ENCODE measurements around the gene TENM4. TPM values are rescaled to one million over a fixed set of nuclear protein-coding genes. Genes with fewer than 3 reads are reported as not detected.

The TENM4 gene
- total RNA-seq, 1 experiment from 2014 or later: 9.9 TPM

DNA sequence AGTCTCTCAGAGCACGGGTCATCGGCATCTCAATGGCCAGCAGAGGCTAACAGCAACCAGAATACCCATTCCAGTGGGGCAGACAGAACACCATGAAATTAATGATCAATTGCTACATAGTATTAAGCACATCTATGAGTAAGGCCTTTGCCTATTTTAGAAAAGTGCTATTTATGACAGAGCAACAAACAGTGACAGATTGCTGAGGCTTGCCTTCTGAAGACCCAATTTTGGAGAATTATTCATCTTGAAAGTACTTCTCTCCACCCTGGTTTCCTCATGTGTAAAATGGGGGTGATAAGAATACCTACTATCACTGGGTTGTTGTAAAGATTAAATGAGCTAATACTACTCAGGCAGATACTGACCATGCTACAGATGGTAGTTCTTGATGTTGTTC, 232.7 kb downstream of the TENM4 start:
- ChIA-PET POLR2A (no interaction called here), CTCF (interaction anchor here (1.2 kb wide), 1 partner anchor 493 kb away, joined by 3 read pairs; no protein-coding TSS in a partner anchor)
- no TSS peak for BruUV-seq (replicated peaks)
- H3K27me3 Mint-ChIP-seq (ENCODE audit: insufficient read depth, unreplicated experiment): no peaks in the 10 kb centered on the region
- intact Hi-C loops (cut with micrococcal nuclease): no loop called here
- no peak for DNase-seq (ENCODE audit: unreplicated experiment)
- no peaks in the 10 kb centered on the region for H3K4me1 Mint-ChIP-seq (ENCODE audit: insufficient read depth, unreplicated experiment)
- H3K36me3 Mint-ChIP-seq (ENCODE audit: insufficient read depth, unreplicated experiment): no peaks in the 10 kb centered on the region
- no peak overlapping the region for H3K4me3 Mint-ChIP-seq (ENCODE audit: unreplicated experiment)
- H3K27ac Mint-ChIP-seq (ENCODE audit: low read depth, unreplicated experiment): no peak overlapping the region
- no peaks in the 10 kb centered on the region for H3K9me3 Mint-ChIP-seq (ENCODE audit: unreplicated experiment)
- TF ChIP-seq, protein P1, sequence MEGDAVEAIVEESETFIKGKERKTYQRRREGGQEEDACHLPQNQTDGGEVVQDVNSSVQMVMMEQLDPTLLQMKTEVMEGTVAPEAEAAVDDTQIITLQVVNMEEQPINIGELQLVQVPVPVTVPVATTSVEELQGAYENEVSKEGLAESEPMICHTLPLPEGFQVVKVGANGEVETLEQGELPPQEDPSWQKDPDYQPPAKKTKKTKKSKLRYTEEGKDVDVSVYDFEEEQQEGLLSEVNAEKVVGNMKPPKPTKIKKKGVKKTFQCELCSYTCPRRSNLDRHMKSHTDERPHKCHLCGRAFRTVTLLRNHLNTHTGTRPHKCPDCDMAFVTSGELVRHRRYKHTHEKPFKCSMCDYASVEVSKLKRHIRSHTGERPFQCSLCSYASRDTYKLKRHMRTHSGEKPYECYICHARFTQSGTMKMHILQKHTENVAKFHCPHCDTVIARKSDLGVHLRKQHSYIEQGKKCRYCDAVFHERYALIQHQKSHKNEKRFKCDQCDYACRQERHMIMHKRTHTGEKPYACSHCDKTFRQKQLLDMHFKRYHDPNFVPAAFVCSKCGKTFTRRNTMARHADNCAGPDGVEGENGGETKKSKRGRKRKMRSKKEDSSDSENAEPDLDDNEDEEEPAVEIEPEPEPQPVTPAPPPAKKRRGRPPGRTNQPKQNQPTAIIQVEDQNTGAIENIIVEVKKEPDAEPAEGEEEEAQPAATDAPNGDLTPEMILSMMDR (IDR thresholded peaks at IDR 0.05; ENCODE audit: unreplicated experiment): no peak

DNA sequence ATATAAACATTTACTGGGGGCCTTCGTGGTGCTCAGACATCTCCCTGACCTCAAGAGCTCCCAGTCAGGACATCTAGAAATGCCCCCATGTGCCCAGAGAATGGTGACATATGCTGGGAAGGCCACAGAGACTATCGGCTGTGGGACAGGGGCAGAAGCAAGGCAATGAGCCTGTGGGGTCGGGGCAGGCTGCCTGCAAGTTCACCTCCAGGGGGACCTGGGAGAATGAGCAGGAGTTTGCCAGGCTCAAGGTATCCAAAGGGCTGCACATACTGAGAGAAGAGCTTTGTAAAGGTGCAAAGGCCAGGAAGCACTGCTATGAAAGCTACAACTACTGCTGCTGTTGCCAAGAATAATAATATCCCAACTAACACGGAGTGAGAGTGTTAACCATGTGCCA, 233.9 kb downstream of the TENM4 start:
- intact Hi-C loops (cut with micrococcal nuclease): no loop called here
- no peaks in the 10 kb centered on the region for H3K9me3 Mint-ChIP-seq (ENCODE audit: unreplicated experiment)
- no peak overlapping the region for H3K4me3 Mint-ChIP-seq (ENCODE audit: unreplicated experiment)
- H3K27ac Mint-ChIP-seq (ENCODE audit: low read depth, unreplicated experiment): no peak overlapping the region
- no peak for DNase-seq (ENCODE audit: unreplicated experiment)
- BruUV-seq (replicated peaks): no TSS peak
- TF ChIP-seq, protein P1 (IDR thresholded peaks at IDR 0.05; ENCODE audit: unreplicated experiment): no peak
- ChIA-PET CTCF (interaction anchor here (1.2 kb wide), 1 partner anchor 492 kb away, joined by 3 read pairs; no protein-coding TSS in a partner anchor), POLR2A (interaction anchor here (0.6 kb wide), 1 partner anchor 14 kb away, joined by 3 read pairs; no protein-coding TSS in a partner anchor)
- H3K27me3 Mint-ChIP-seq (ENCODE audit: insufficient read depth, unreplicated experiment): no peaks in the 10 kb centered on the region
- H3K36me3 Mint-ChIP-seq (ENCODE audit: insufficient read depth, unreplicated experiment): no peaks in the 10 kb centered on the region
- no peaks in the 10 kb centered on the region for H3K4me1 Mint-ChIP-seq (ENCODE audit: insufficient read depth, unreplicated experiment)

DNA sequence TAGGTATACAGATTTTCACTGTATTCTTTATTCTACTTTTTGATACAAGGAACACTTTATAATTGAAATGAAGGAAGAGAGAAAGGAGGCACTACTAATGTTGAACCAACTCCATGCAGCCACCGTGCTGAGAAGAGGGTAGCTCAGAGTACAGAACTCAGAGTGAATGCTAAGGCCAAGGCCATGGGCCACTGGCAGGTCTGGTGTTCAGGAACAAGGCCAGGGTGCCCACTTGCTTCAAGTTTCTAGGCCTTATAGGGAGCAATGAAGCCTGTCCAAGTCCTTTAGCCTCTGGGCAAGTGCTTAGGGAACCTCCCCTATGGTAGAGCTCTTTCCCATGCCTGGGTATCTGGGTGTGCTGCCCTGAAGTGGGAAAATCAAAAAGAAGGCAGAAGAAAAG, 235.0 kb downstream of the TENM4 start:
- Mint-ChIP-seq H3K27ac (ENCODE audit: low read depth, unreplicated experiment) (no peak overlapping the region), H3K9me3 (ENCODE audit: unreplicated experiment) (no peaks in the 10 kb centered on the region), H3K36me3 (ENCODE audit: insufficient read depth, unreplicated experiment) (no peaks in the 10 kb centered on the region), H3K4me1 (ENCODE audit: insufficient read depth, unreplicated experiment) (peaks cover 8% of the 10 kb centered on the region), H3K4me3 (ENCODE audit: unreplicated experiment) (no peak overlapping the region), H3K27me3 (ENCODE audit: insufficient read depth, unreplicated experiment) (no peaks in the 10 kb centered on the region)
- intact Hi-C loops (cut with micrococcal nuclease): no loop called here
- no peak for DNase-seq (ENCODE audit: unreplicated experiment)
- CTCF ChIA-PET: no interaction called here
- TF ChIP-seq, protein P1 (IDR thresholded peaks at IDR 0.05; ENCODE audit: unreplicated experiment): no peak
- POLR2A ChIA-PET: no interaction called here
- no TSS peak for BruUV-seq (replicated peaks)

DNA sequence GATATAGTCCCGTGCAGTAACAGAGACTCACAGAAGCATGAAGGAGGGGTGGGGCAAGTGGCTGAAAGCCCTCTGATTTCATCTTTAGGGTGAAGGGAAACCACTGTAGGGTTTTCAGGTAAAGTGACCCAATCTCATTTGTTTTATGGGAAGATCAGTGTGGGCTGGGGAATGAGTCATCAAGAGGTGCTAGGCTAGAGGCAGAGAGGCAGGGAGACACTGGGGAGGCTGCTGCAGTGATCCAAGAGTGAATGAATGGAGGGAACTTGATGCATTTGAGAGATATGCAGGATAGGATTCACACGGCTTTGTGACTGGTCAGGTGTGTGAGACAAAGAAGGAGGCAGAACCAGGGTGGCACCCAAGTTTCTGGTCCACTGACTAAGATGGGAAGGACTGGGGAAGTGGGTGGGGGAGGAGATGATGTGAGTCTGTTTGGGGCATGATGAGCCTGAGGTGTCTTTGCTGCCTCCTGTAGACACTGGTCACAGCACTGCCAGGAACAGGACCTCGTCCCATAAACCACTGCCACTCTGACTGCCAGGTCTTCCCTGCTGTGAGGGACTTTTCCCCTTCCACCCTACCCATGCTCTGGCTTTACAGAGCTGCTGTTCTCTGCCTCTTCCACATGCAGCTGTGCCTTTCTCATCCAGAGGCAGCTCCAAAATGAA, 239.0 kb downstream of the TENM4 start:
- intact Hi-C loops (cut with micrococcal nuclease): no loop called here
- ChIA-PET POLR2A (interaction anchor here (0.7 kb wide), 1 partner anchor 162 kb away, joined by 3 read pairs; no protein-coding TSS in a partner anchor), CTCF (interaction anchor here (0.7 to 1.7 kb wide), 5 partner anchors 8 to 291 kb away, joined by 3 to 6 read pairs (median 4); no protein-coding TSS in a partner anchor)
- DNase-seq (ENCODE audit: unreplicated experiment): peak; percentile 52
- TF ChIP-seq, protein P1 (IDR thresholded peaks at IDR 0.05; ENCODE audit: unreplicated experiment): no peak
- H3K36me3 Mint-ChIP-seq (ENCODE audit: insufficient read depth, unreplicated experiment): no peaks in the 10 kb centered on the region
- no TSS peak for BruUV-seq (replicated peaks)
- H3K4me1 Mint-ChIP-seq (ENCODE audit: insufficient read depth, unreplicated experiment): peaks cover 21% of the 10 kb centered on the region
- H3K27ac Mint-ChIP-seq (ENCODE audit: low read depth, unreplicated experiment): no peak overlapping the region
- no peaks in the 10 kb centered on the region for H3K9me3 Mint-ChIP-seq (ENCODE audit: unreplicated experiment)
- no peak overlapping the region for H3K4me3 Mint-ChIP-seq (ENCODE audit: unreplicated experiment)
- no peaks in the 10 kb centered on the region for H3K27me3 Mint-ChIP-seq (ENCODE audit: insufficient read depth, unreplicated experiment)

Data from MCF 10A (cell line).